Effector memory CD8-positive, alpha-beta T cell (primary cell): ENCODE measurements around the gene RASA3.
A peak's percentile ranks its signal among the peaks of the same experiment; 100 is the strongest.

Source experiments
- ATAC-seq: fragments of 150-1000 bp; cut with Tn5 transposase; replicated peaks from 2 replicates; pipeline ENCODE4 v1.10.0; 2021; ENCODE audit warnings: mild to moderate bottlenecking, moderate library complexity
- DNase-seq, 3 experiments: peaks; one replicate each; pipeline ENCODE4 v3.0.0; 2021
- H3K27ac Mint-ChIP-seq, 2 donors: one replicate each; pipeline ENCODE4 v1.8.0; 2022; ENCODE audit warnings: mild to moderate bottlenecking in 2 of 2, mixed read lengths in 2 of 2, moderate library complexity in 2 of 2
- H3K27me3 Mint-ChIP-seq, 2 donors: one replicate each; pipeline ENCODE4 v1.8.0; 2022; ENCODE audit warnings: mixed read lengths in 2 of 2
- H3K36me3 Mint-ChIP-seq: one replicate; pipeline ENCODE4 v1.8.0; 2022; ENCODE audit warnings: mild to moderate bottlenecking, moderate library complexity, mixed read lengths; ENCODE audit not compliant: insufficient read depth
- H3K4me1 Mint-ChIP-seq, 2 donors: one replicate each; pipeline ENCODE4 v1.8.0; 2022; ENCODE audit warnings: low read depth in 2 of 2, mixed read lengths in 2 of 2
- H3K4me3 Mint-ChIP-seq, 2 donors: one replicate each; pipeline ENCODE4 v1.8.0; 2022; ENCODE audit warnings: mild to moderate bottlenecking in 2 of 2, mixed read lengths in 2 of 2, moderate library complexity in 2 of 2
- H3K9me3 Mint-ChIP-seq, 2 donors: one replicate each; pipeline ENCODE4 v1.8.0; 2022; ENCODE audit warnings: mixed read lengths in 2 of 2

Gene RASA3

DNA sequence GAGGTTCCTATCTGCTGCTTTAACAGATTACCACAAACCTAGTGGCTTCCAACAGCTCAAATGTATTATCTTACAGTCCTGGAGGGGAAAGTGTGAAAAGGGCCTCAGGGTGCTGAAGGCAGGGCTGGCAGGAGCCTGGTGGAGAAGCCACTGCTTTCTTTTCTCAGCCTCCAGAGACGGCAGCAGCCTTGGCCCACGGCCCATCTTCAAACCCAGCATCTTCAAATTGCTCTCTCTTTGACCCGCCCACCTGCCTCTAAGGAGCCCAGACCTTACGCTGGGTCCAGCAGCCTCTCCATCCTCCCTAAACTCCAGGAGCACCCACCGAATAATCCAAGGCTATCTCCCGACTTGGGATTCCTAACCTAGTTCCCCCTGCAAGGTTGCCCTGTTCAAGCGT, 194.2 kb downstream of the RASA3 start:
- Mint-ChIP-seq H3K4me3 (no peak overlapping the region), H3K27me3 (peaks cover 0 to 19% of the 10 kb centered on the region in 2 donors), H3K9me3 (no peaks in the 10 kb centered on the region), H3K27ac (peak overlapping the region in 1 of 2 donors; percentile 78), H3K36me3 (peaks cover 41% of the 10 kb centered on the region), H3K4me1 (no peaks in the 10 kb centered on the region)
- no peak for DNase-seq
- no peak for ATAC-seq

DNA sequence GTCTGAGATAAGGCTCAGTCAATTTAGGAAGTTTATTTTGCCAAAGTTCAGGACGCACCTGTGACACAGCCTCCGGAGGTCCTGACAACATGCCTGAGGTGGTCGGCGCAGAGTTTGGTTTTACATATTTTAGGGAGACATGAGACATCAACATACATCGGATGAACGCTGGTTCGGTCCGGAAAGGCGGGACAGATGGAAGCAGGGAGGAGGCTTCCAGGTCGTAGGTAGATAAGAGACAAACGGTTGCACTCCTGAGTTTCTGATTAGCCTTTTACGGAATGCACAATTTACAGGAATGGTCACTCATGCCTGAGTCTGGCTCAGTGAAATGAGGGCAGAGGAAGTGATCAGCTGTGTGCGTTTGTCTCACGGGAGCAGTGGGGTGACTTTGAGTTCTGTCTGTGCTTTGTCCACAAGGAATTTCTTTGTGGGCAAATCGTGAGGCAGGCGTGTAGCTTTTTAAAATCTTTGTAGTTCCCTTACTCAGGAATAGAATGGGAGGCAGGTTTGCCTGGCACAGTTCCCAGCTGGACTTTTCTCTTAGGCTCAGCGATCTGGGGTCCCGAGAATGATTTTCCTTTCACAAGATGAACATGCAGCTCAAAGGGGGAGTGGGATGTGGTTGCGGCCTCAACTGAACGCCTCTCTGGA, 194.8 kb downstream of the RASA3 start:
- peak overlapping the region in 1 of 2 donors; percentile 72 for H3K27ac Mint-ChIP-seq
- peaks cover 38% of the 10 kb centered on the region for H3K36me3 Mint-ChIP-seq
- no peaks in the 10 kb centered on the region for H3K4me1 Mint-ChIP-seq
- H3K27me3 Mint-ChIP-seq = peaks cover 1 to 20% of the 10 kb centered on the region in 2 donors
- no peaks in the 10 kb centered on the region for H3K9me3 Mint-ChIP-seq
- H3K4me3 Mint-ChIP-seq = no peak overlapping the region
- DNase-seq (no peak), ATAC-seq (no peak)

DNA sequence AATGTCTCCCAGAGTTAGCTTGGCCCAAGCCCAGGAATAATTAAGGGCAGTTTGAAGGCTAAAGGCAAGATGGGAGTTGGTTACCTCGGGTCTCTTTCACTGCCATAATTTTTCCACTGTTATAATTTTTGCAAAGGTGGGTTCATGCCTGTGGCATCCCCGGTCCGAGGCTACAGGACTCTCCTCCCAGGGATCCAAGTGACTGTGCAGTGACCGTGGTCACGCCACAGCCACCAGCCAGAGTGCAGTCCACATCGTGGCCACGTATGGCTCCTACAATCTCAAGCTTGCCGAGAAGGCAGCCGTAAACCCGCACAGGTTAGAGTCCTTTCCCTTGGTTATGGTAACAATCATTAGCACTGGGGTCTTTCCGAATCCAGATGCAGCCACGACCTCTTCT, 195.3 kb downstream of the RASA3 start:
- Mint-ChIP-seq H3K4me1 (peaks cover 0 to 3% of the 10 kb centered on the region in 2 donors), H3K36me3 (peaks cover 38% of the 10 kb centered on the region), H3K4me3 (no peak overlapping the region), H3K27ac (peak overlapping the region in 1 of 2 donors; percentile 72), H3K9me3 (no peaks in the 10 kb centered on the region), H3K27me3 (peaks cover 7 to 20% of the 10 kb centered on the region in 2 donors)
- ATAC-seq (no peak), DNase-seq (no peak)

DNA sequence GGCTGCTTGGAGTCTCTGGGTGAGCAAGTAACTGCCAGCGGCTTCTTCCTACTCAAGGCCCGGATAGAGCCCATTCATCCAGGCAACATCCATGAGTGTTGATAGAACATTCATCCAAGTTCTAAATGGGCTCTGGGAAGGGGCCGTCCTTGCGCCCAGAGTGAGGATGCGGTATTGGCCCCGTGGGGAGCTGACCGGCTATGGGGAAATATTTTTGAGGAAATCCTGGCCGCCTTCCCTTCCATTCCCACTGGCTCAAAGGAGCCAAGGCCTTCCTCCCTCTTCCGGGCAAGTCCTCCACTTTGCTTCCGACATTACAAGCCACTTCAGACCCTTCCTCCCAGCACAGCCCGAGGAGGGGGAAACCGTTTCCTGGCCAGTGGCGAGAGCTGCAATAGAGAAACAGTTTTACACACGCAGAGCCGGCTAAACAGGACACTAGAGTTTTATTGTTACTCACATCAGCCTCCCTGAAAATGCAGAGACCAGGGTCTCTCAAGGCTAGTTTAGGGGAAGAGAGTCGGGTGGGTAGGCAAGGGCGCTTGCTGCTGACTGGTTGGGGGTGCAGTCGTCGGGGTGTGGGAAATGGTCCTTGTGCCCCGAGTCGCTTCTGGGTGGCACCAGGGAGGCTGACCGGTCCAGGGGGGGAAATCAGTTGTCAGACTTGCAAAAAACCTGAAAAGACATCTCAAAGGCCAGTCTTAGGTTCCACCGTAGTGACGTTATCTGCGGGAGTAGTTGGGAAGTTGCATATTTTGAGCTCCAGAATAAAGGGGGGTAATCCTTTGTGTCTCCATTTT, 196.1 kb downstream of the RASA3 start:
- ATAC-seq = no peak
- Mint-ChIP-seq H3K36me3 (peaks cover 34% of the 10 kb centered on the region), H3K27ac (no peak overlapping the region), H3K4me3 (peak overlapping the region in 1 of 2 donors; percentile 22), H3K9me3 (no peaks in the 10 kb centered on the region), H3K27me3 (peaks cover 10 to 20% of the 10 kb centered on the region in 2 donors), H3K4me1 (peaks cover 0 to 10% of the 10 kb centered on the region in 2 donors)
- no peak for DNase-seq

DNA sequence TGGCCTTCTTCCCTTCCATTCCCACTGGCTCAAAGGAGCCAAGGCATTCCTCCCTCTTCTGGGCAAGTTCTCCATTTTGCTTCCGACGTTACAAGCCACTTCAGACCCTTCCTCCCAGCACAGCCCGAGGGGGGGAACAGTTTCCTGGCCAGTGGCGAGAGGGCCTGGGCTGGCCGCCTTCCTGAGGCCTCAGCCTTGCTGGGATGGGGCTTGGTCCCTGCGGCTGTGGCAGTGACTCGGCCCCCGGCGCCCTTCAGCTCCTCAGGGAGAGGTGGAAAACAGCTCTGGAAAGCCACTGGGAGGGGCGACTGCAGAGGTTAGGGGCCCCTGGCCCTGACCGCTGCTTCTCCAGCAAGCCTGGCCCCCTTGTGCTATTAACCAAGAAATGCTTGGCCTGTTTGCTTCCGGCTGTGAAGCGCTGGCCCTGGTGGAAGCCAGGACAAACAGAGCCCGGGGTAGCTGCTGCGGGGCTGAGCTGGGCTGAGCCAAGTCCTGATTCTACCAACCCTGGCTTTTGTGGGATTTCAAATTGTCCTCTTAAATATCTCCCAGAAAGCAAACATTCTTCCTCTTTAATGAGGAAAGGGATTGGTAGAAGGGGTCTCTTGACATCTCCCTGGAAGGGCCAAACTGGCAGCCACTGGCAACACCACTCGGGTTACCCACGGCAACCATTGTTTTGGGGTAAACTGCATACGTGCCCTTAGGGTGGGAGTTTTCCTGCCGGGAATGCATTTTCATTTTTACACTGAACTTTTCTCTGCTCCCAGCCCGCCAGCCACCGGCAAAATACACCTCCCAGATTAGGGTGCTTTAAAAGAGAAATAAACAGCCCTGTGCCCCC, 197.2 kb downstream of the RASA3 start:
- H3K36me3 Mint-ChIP-seq = peaks cover 34% of the 10 kb centered on the region

DNA sequence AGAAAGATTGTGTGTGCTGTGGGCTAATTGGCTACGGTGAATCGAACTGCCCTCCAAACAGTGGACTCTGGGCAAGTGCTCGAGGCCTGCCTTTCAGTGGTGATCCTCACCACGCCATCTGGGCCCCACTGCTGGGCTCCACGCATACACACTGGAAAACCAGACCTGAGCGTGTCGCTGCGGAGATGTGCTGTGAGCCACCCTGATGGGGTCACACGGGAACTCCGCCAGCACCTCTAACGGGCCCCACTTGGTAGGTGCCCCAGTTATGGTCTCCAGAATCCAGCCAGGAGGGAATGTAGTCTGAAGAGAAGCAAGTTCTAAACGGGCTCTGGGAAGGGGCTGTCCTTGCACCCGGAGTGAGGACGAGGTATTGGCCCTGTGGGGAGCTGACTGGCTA, 197.8 kb downstream of the RASA3 start:
- ATAC-seq = no peak

More for the DNA sequence above, 197.2 kb downstream of the RASA3 start:
- no peak overlapping the region for H3K4me3 Mint-ChIP-seq
- no peaks in the 10 kb centered on the region for H3K9me3 Mint-ChIP-seq
- peaks cover 0 to 15% of the 10 kb centered on the region in 2 donors for H3K4me1 Mint-ChIP-seq
- H3K27me3 Mint-ChIP-seq = peaks cover 10 to 20% of the 10 kb centered on the region in 2 donors
- H3K27ac Mint-ChIP-seq = no peak overlapping the region
- ATAC-seq (no peak), DNase-seq (no peak)

DNA sequence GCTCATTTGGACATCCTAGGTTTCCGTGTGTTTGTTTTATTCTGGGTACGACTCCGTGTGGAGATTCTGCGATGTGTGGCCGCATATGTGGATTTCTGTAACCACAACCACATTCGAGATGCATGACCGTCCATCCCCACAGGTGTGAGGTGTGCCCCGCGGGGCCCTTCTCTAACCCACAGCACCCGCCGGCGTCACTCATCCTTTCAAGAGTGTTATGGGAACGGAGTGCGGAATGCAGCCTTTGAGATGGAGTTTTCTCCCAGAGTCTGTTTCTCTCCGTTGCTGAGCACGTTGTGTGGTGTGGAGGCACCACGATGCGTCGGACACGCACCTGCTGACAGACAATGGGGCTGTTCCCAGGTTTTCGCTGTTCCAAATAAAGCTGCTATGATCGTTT, 198.5 kb downstream of the RASA3 start:
- peaks cover 0 to 15% of the 10 kb centered on the region in 2 donors for H3K4me1 Mint-ChIP-seq
- no peak overlapping the region for H3K4me3 Mint-ChIP-seq
- no peak for ATAC-seq
- DNase-seq = no peak
- no peaks in the 10 kb centered on the region for H3K9me3 Mint-ChIP-seq
- peaks cover 26% of the 10 kb centered on the region for H3K36me3 Mint-ChIP-seq
- H3K27me3 Mint-ChIP-seq = peaks cover 10 to 20% of the 10 kb centered on the region in 2 donors
- H3K27ac Mint-ChIP-seq = no peak overlapping the region

More for the DNA sequence above, 197.8 kb downstream of the RASA3 start:
- Mint-ChIP-seq H3K36me3 (peaks cover 32% of the 10 kb centered on the region), H3K27me3 (peaks cover 10 to 20% of the 10 kb centered on the region in 2 donors), H3K4me1 (peaks cover 0 to 15% of the 10 kb centered on the region in 2 donors), H3K27ac (no peak overlapping the region), H3K4me3 (no peak overlapping the region), H3K9me3 (no peaks in the 10 kb centered on the region)
- DNase-seq = no peak

DNA sequence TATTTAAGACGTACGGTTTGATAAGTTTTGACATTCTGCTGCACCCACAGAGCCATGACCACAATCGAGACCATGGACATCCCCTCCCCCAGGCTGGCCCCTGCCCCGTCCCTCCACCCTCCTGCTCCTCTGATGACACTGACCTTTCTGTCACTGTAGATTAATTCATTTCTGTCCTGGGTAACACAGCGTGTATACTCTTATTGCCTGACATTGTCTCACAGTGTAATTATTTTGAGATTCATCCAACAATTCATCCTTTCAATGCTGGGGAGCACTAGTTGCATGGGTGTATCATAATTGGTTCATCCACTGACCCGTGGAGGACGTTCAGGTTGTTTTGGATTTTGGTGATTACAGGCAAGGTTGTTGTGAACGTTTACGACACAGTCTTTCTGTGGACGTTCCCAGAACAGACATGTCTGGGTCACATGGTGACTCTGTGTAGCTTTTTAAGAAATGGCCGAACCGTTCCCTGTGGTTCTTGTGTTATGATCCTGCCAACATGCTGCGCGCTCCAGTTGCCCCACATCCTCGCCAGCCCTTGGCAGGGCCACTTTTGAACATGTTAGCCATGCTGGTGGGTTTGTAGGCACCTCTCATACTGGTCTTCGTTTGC, 200.5 kb downstream of the RASA3 start:
- peak overlapping the region in 1 of 2 donors; percentile 72 for H3K4me3 Mint-ChIP-seq
- H3K27me3 Mint-ChIP-seq = peaks cover 17 to 21% of the 10 kb centered on the region in 2 donors
- peaks cover 22% of the 10 kb centered on the region for H3K36me3 Mint-ChIP-seq
- H3K4me1 Mint-ChIP-seq = peaks cover 0 to 15% of the 10 kb centered on the region in 2 donors
- no peak for ATAC-seq
- DNase-seq = no peak
- H3K27ac Mint-ChIP-seq = peak overlapping the region in 1 of 2 donors; percentile 52
- H3K9me3 Mint-ChIP-seq = no peaks in the 10 kb centered on the region

DNA sequence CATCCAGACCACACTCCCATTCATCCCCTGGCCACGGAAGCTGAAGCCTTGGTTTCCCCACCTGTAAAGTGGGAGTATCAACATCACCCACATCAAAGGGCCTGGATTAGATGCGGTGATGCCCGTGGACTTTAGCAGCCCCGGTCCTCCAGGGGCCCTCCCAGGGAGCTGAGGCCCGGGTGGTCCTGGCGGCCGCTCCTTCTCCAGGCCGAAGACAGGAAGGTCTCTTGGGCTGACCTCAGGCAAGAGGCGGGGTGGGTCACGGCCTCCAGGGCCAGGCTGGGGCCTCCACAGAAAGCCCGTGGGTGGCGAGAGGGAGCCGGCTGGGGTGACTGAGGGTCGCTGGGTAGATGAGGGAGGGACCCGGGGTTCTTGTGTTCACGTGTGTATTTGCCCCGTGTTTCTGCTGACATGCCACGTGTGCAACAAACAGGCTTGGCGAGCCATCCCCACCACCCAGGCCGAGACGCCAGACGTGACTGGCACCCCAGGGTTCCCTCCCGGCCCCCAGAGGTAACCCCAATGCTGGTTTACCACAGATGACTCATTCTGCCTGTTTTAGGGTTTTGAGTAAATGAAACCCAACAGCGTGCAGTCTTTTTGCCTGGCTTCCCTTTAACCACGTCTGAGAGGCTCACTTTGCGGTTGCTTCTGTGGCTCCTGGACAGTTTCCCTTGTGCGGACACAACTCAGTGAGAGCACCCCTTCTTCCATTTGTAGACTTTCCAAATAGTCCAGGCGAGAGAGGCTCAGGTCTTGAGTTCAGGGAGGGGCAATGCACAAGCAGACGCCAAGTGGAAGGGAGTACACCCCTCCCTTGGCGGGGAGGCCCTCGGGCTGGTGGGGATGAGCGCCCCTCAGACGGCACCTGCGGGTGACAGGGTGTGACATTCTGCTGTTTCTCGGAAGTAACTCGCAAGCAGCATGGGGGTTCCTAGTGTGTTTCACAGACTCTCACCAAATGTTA, 201.5 kb downstream of the RASA3 start:
- Mint-ChIP-seq H3K4me1 (peaks cover 0 to 15% of the 10 kb centered on the region in 2 donors), H3K27ac (peak overlapping the region in 1 of 2 donors; percentile 52), H3K4me3 (peak overlapping the region in 1 of 2 donors; percentile 72), H3K9me3 (no peaks in the 10 kb centered on the region), H3K36me3 (peaks cover 20% of the 10 kb centered on the region), H3K27me3 (peaks cover 27 to 31% of the 10 kb centered on the region in 2 donors)
- DNase-seq = peak in 1 of 3 experiments; percentile 86
- no peak for ATAC-seq

DNA sequence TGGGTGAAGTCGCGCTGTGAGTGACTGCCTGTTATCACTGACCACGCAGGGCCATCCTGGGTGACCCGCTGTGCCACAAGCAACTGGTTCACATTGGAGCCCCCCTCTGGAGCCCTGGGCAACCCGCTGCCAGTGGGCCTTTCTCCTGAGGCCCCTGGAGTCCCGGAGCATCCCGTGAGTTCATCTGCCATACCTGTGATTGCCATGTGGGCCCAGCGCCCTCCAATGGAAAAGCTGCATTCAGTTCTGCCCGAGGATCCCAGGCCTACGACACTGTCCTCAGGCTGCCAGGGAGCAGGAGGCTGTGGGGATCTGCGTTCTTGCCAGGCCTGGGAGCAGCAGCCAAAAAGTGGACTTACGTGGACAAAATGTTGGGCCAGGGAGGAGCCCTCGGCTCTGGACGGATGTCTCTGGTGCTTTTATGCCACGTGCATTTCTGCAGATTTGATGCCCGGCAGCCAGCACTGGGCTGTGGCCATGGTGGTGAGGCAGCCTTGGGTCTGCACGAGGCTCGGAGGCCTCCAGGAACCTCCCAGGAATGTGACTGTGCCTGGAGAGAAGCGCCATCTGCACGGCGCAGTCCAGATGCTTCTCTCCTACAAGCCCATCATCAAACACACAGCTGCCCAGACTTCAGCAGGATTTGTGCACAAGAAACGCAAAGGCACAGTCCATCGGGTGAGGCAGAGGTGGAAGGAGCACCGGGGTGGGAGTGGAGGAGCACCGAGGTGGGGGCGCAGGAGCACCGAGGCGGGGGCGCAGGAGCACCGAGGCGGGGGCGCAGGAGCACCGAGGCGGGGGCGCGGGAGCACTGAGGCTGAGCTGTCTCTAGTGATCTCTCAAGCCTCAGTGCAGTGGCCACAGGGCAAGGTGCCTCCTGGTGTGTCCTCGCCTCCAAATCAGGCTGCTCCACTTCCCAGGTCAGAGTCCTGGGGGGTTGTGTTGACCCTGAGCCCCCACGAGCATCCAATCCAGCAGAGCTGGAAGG, 202.5 kb downstream of the RASA3 start:
- Mint-ChIP-seq H3K4me1 (peaks cover 0 to 15% of the 10 kb centered on the region in 2 donors), H3K27ac (no peak overlapping the region), H3K36me3 (peaks cover 16% of the 10 kb centered on the region), H3K4me3 (peak overlapping the region in 1 of 2 donors; percentile 72), H3K27me3 (peaks cover 34 to 41% of the 10 kb centered on the region in 2 donors), H3K9me3 (no peaks in the 10 kb centered on the region)
- DNase-seq = no peak
- no peak for ATAC-seq
